Hepatocyte (in vitro differentiated cells): Measurements from ENCODE around the gene NXT1. TPM values are rescaled to one million over a fixed set of nuclear protein-coding genes. Genes with fewer than 3 reads are reported as not detected.

Experiments
- DNase-seq: peaks from one replicate; pipeline ENCODE4 v3.0.0-alpha.2; 2016; ENCODE audit warnings: low spot score
- H2AFZ ChIP-seq: fragments of 200-600 bp; sonication (generic); 2 replicates; pipeline ENCODE4 v1.6.0; 2016; ENCODE audit warnings: antibody characterized with exemption, mild to moderate bottlenecking
- H3K27ac ChIP-seq: fragments of 200-600 bp; sonication (generic); 2 replicates; pipeline ENCODE4 v1.5.1; 2016; ENCODE audit warnings: mild to moderate bottlenecking
- H3K27me3 ChIP-seq: fragments of 200-600 bp; sonication (generic); 2 replicates; pipeline ENCODE4 v1.6.1; 2016
- H3K36me3 ChIP-seq: fragments of 200-600 bp; sonication (generic); replicated peaks from 2 replicates; pipeline ENCODE4 v1.5.1; 2016; ENCODE audit warnings: low read depth; ENCODE audit not compliant: insufficient read depth
- H3K4me1 ChIP-seq: fragments of 200-600 bp; sonication (generic); 2 replicates; pipeline ENCODE4 v1.5.1; 2016; ENCODE audit warnings: mild to moderate bottlenecking, moderate library complexity; ENCODE audit not compliant: insufficient read depth
- H3K4me2 ChIP-seq: fragments of 200-600 bp; sonication (generic); 2 replicates; pipeline ENCODE4 v1.6.0; 2016
- H3K4me3 ChIP-seq: fragments of 200-600 bp; sonication (generic); 2 replicates; pipeline ENCODE4 v1.5.1; 2016; ENCODE audit warnings: mild to moderate bottlenecking
- H3K79me2 ChIP-seq: fragments of 200-600 bp; sonication (generic); 2 replicates; pipeline ENCODE4 v1.6.0; 2017; ENCODE audit warnings: mild to moderate bottlenecking
- H3K9me2 ChIP-seq: fragments of 200-600 bp; sonication (generic); replicated peaks from 2 replicates; pipeline ENCODE4 v1.6.0; 2017; ENCODE audit warnings: mild to moderate bottlenecking; ENCODE audit not compliant: insufficient read depth
- H3K9me3 ChIP-seq: fragments of 200-600 bp; sonication (generic); 2 replicates; pipeline ENCODE4 v1.5.1; 2016; ENCODE audit warnings: low read depth, mild to moderate bottlenecking
- H4K20me1 ChIP-seq: fragments of 200-600 bp; sonication (generic); 2 replicates; pipeline ENCODE4 v1.6.0; 2016; ENCODE audit warnings: mild to moderate bottlenecking; ENCODE audit not compliant: insufficient read depth, poor library complexity, severe bottlenecking
- EZH2 ChIP-seq: fragments of 200-600 bp; sonication (generic); IDR thresholded peaks from 2 replicates; pipeline ENCODE4 v1.6.1; 2016; ENCODE audit warnings: antibody characterized with exemption, mild to moderate bottlenecking, borderline replicate concordance
- EZH2phosphoT487 ChIP-seq: fragments of 200-600 bp; sonication (generic); IDR thresholded peaks from one replicate; pipeline ENCODE4 v1.6.1; 2018; ENCODE audit warnings: antibody characterized with exemption, mild to moderate bottlenecking, low read depth, moderate library complexity; ENCODE audit not compliant: unreplicated experiment, severe bottlenecking
- WGBS: methylation state at CpG from one replicate; pipeline ENCODE4 v1.1.6; 2016; ENCODE audit warnings: low lambda C conversion rate; ENCODE audit errors: missing lambda C conversion rate; 5-methylcytosine and 5-hydroxymethylcytosine counted together
- polyA plus RNA-seq: library from polyadenylated mRNA; unstranded; fragments of >200 nt; fragmentation: Nextera tagmentation; extraction: Ambion mirVana; gene quantifications from 2 replicates; pipeline ENCODE4 v1.2.1, GENCODE V29; 2016
- total RNA-seq: library from RNA; depleted of rRNA; stranded (reverse); fragments of >200 nt; gene quantifications from 2 replicates; pipeline ENCODE4 v1.2.3, GENCODE V29; 2014
- TF ChIP-seq, protein P1 (sequence below): fragments of 200-600 bp; sonication (generic); IDR thresholded peaks from 2 replicates; pipeline ENCODE4 v1.5.1; 2016; ENCODE audit warnings: antibody characterized with exemption, mild to moderate bottlenecking; ENCODE audit not compliant: poor library complexity

Gene NXT1
- total and polyA plus RNA-seq, 2 experiments from 2014 or later = 29.7 to 36.3 TPM

GRCh38 chr20:23362392-23363256, 12.0 kb downstream of the NXT1 start:
- H3K27me3 ChIP-seq = no peaks in the 10 kb centered on the region
- peak overlapping the region; percentile 30 for H2AFZ ChIP-seq
- 6% methylated on average over 39 of the region's 50 CpGs for WGBS
- peak overlapping the region; percentile 57 for H3K4me3 ChIP-seq
- TF ChIP-seq EZH2phosphoT487 (no peak), EZH2 (no peak)
- TF ChIP-seq, protein P1, sequence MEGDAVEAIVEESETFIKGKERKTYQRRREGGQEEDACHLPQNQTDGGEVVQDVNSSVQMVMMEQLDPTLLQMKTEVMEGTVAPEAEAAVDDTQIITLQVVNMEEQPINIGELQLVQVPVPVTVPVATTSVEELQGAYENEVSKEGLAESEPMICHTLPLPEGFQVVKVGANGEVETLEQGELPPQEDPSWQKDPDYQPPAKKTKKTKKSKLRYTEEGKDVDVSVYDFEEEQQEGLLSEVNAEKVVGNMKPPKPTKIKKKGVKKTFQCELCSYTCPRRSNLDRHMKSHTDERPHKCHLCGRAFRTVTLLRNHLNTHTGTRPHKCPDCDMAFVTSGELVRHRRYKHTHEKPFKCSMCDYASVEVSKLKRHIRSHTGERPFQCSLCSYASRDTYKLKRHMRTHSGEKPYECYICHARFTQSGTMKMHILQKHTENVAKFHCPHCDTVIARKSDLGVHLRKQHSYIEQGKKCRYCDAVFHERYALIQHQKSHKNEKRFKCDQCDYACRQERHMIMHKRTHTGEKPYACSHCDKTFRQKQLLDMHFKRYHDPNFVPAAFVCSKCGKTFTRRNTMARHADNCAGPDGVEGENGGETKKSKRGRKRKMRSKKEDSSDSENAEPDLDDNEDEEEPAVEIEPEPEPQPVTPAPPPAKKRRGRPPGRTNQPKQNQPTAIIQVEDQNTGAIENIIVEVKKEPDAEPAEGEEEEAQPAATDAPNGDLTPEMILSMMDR = no peak
- H3K79me2 ChIP-seq = peaks cover 50% of the 10 kb centered on the region
- H3K4me2 ChIP-seq = peak overlapping the region; percentile 92
- H3K9me3 ChIP-seq = no peaks in the 10 kb centered on the region
- peak overlapping the region; percentile 96 for H3K27ac ChIP-seq
- no peaks in the 10 kb centered on the region for H3K36me3 ChIP-seq
- DNase-seq = peak; percentile 65
- peaks cover 24% of the 10 kb centered on the region for H3K4me1 ChIP-seq
- H4K20me1 ChIP-seq = peaks cover 16% of the 10 kb centered on the region
- no peaks in the 10 kb centered on the region for H3K9me2 ChIP-seq

DNA sequence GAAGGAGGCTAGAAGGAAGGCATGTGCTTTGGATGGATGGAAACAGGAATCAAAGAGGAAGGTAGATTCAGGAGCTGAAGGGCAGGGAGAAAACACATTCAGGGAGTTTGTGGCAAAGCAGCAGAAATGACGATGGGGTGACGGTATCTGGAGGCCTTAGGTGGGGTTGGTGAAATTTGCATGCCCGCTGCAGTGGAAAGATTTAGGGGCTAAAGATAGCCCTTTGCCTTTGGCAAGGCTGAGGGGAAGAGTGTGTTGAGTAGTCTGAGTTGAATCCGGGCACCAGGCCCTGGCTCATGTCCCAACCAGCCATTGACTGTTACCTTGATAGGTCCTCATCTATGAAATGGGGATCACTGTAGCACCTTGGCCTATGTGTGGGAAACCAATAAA, 12.7 kb downstream of the NXT1 start:
- H3K27ac ChIP-seq = peak overlapping the region; percentile 96
- peak overlapping the region; percentile 92 for H3K4me2 ChIP-seq
- peaks cover 17% of the 10 kb centered on the region for H4K20me1 ChIP-seq
- H3K27me3 ChIP-seq = no peaks in the 10 kb centered on the region
- no peak overlapping the region for H2AFZ ChIP-seq
- no peaks in the 10 kb centered on the region for H3K36me3 ChIP-seq
- peak overlapping the region; percentile 57 for H3K4me3 ChIP-seq
- H3K9me2 ChIP-seq = no peaks in the 10 kb centered on the region
- H3K9me3 ChIP-seq = no peaks in the 10 kb centered on the region
- DNase-seq = no peak
- H3K4me1 ChIP-seq = peaks cover 24% of the 10 kb centered on the region
- 84% methylated on average over 4 of the region's 4 CpGs for WGBS
- peaks cover 55% of the 10 kb centered on the region for H3K79me2 ChIP-seq
- TF ChIP-seq EZH2 (no peak), EZH2phosphoT487 (no peak)

- Histone ChIP-seq H3K9me3 (no peaks in the 10 kb centered on the region), H3K4me3 (no peak overlapping the region), H3K4me2 (peak overlapping the region; percentile 41), H2AFZ (no peak overlapping the region), H3K36me3 (no peaks in the 10 kb centered on the region), H3K79me2 (peaks cover 64% of the 10 kb centered on the region), H3K27me3 (no peaks in the 10 kb centered on the region), H3K4me1 (peaks cover 13% of the 10 kb centered on the region), H3K27ac (no peak overlapping the region), H4K20me1 (peaks cover 25% of the 10 kb centered on the region), H3K9me2 (no peaks in the 10 kb centered on the region)
- WGBS = 99% methylated on average over 58 of the region's 65 CpGs
- DNase-seq = no peak
- TF ChIP-seq EZH2 = no peak
- TF ChIP-seq EZH2phosphoT487 = no peak
- TF ChIP-seq, protein P1 = no peak
Measured at GRCh38 chr20:23365390-23366165, 15.0 kb downstream of the NXT1 start.
